NOMO-1 (cell line): ENCODE measurements around the gene SPINT1.
A peak's percentile ranks its signal among the peaks of the same experiment; 100 is the strongest.

Source experiments
- DNase-seq, 2 experiments: peaks; one replicate each; lab custom pipeline; 2025; ENCODE audit not compliant: unreplicated experiment in 2 of 2; lab: John Stamatoyannopoulos, UW

Gene SPINT1, protein sequence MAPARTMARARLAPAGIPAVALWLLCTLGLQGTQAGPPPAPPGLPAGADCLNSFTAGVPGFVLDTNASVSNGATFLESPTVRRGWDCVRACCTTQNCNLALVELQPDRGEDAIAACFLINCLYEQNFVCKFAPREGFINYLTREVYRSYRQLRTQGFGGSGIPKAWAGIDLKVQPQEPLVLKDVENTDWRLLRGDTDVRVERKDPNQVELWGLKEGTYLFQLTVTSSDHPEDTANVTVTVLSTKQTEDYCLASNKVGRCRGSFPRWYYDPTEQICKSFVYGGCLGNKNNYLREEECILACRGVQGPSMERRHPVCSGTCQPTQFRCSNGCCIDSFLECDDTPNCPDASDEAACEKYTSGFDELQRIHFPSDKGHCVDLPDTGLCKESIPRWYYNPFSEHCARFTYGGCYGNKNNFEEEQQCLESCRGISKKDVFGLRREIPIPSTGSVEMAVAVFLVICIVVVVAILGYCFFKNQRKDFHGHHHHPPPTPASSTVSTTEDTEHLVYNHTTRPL

DNA sequence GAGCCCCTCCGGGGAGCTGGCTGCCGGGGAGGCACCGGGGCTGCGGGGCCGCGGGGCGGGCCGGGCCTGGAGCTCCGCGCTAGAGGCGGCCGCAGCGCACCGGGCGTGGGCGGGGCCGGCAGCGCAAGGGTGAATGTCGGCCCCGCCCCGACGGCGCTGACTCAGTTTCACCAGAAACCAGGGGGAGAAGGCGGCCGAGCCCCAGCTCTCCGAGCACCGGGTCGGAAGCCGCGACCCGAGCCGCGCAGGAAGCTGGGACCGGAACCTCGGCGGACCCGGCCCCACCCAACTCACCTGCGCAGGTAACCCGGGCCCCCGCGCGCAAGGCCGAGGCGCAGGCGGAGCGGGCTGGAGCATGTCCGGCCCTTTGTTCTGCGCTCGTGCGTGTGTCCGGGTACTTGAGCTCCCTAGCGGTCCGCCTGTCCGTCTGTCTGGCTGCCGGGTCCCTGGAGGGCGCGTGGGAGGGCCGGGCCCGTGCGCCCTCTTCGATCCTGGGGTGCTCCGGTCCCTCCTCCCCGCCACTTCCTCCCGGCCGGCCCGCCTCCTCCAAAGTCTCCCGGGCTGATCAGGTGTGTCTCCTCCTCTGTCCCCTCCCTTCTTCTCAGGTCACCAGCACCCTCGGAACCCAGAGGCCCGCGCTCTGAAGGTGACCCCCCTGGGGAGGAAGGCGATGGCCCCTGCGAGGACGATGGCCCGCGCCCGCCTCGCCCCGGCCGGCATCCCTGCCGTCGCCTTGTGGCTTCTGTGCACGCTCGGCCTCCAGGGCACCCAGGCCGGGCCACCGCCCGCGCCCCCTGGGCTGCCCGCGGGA is at the start of gene SPINT1:
TSS of gene SPINT1 (plus strand) at position 164 of the 811 bp plus-strand sequence. CDS start at position 671, 507 bp downstream.
- peak; percentile 32 to 38 for DNase-seq

DNA sequence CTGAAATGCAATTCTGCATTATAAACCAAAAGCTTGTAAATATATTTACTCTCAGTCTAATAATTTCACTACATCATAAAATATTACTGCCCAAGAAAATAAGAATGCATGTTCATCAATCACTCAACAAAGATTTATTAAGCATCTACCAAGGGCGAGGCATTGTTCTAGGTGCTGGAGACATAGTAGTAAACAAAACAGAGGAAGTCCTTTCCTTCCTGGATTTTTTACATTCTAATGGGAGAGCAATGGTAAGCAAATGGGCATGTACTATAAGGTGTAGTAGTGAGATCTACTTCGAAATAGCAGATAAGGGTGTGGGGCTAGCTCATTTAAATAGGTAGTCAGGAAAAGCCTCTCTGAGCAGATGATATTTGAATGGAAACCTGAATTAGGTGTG is 47.8 kb upstream of the SPINT1 start:
- no peak for DNase-seq

DNA sequence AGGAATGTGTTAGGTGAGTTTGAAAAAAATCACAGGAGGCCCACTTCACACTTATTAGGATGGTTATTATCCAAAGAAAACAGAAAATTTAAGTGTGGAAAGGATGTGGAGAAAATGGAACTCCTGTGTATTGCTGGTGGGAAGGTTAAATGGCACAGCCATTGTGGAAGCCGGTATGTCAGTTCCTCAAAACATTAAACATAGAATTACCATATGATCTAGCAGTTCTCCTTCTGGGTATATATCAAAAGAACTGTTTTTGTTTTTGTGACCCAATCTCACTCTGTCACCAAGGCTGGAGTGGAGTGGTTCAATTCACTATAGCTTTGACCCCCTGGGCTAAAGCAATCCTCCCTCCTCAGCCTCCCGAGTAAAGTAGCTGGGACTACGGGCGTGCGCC is 47.3 kb upstream of the SPINT1 start:
- DNase-seq: peak in 1 of 2 experiments; percentile 3

DNA sequence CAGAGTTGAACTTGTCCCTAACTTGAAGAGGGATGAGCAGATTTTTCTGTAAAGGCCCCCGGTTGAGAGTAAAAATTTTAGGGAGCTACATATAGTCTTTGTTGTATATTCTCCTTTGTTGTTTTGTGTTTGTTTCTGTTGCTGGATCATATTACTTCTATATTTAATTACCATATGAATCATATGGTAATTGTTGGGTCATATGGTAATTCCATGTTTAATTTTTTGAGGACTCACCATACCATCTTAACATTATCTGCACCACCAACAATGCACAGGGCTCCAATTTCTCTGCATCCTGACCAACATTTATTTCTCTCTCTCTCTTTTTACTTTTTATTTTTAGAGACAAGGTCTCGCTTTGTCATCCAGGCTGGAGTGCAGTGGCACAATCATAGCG is 44.3 kb upstream of the SPINT1 start:
- DNase-seq: no peak

DNA sequence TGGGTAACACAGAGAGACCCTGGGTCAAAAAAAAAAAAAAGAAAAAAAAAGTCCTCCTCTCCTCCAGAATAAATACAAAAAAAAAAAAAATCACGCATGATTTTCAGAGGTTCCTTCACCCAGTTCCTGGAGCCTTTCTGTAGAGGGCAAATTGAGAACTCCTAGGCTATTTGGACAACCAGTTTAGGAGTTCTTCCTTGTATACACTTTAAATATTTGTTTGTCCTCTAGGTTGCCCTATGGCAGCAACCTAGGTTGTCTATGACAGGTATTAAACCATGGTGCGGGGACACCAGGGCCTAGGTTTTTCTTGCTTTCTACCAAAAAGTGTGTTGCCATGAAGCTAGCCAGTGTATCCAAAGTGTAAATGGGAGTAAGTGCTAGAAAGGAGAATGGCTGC is 40.8 kb upstream of the SPINT1 start:
- no peak for DNase-seq

DNA sequence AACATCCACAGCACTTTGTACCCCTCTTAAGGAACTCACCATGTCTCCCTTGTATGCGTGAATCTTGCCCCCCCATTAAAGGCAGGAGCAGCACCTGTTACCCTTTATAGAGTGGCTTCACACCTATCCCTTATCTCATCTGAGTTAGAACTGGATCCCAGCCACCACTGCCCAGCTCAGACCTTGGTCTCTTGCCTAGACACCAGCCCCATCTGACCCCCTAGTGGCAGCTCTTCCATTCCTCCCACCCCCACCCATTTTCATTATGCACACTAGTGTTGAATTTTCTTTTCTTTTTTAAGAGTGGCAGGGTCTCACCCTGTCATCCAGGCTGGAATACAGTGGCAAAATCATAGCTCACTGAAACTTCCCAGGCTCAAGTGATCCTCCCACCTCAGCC is 40.2 kb upstream of the SPINT1 start:
- DNase-seq: no peak

DNA sequence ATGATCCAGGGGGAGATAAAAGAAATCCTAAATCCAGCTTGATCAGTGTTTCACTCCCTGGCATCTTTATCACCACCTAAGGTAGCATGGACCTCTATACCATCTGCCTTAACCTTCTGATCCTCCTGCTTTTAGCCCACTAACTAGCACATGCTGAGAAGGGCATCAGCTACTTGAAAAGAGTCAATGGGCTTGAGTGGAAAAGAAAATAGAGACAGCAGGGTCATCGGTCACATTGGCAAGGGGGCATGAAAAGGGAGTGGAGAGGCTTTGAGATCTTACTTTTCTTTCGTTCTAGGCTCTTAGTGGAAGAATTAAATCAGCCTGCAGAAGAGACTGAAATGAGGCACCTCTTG is 37.2 kb upstream of the SPINT1 start:
- no peak for DNase-seq

DNA sequence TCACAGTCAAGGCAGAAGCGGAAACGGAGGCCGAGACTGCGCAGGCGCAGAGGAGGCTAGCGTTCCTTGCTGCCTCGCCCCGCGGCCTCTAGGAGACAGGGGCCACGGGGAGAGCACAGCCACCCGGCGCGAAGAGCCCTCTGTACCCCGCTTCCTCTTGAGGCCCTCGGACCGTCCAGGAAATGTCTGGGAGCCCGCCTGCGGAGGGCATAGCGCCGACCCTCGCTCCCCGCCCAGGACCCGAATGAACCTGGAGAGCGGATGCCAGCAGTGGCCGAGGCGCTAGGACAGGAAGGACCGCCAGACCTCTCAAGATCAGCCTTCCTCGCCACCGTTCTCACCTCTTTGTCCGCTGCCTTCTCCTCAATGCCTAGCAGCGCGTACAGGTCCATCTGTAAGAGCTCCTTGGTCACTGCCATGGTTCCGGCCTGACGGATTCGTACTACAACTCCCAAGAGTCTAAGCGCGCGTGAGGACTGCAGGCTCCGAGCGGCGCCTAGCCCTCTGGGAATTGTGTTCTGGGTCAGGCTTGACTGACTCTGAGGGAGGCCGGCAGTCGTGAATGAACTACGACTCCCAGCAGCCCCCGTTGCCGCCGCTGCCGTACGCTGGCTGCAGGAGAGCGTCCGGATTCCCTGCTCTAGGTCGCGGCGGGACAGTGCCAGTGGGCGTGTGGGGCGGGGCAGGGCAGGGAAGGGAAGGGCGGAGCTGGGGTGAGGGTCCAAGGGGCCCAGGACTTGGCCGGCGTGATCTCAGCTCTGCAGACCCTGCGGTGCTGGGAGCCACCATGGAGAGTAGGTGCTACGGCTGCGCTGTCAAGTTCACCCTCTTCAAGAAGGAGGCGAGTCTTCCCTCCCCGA is 36.6 kb upstream of the SPINT1 start, which contains the start of the genes DNAJC17 and ZFYVE19:
TSS of gene DNAJC17 (minus strand) at position 446 of the 860 bp plus-strand sequence. CDS start at position 419, 27 bp downstream.
TSS of gene ZFYVE19 (plus strand) at position 62 of the 860 bp plus-strand sequence. CDS start at position 563, 501 bp downstream.
- DNase-seq: peak; percentile 98

DNA sequence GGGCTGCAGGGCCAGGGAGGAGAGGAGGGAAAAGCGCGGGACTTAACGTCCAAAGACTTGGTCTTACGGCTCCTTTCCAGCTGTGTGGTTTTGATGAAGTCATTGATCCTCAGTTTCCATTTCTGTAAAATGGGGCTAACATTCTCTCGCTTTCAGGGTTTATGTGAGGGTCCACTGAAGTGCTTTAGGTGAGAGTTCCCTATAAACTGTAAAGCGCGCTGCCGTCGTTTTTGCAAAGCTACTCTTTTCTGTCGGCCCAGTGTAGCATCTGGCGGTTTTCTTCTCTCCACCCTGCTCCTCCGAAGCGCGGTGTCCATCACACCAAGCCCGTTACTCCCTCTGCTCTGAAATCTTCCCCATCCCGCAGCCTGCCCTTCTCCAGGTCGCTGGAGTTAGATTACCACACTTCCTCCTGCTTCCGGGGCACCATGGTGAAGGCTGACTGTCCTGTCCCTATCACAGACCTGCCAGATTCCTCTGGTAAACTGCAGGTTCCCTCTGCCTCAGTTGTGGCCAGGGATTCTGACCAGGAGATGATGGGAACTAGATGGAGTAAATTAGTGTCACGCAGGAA is 35.9 kb upstream of the SPINT1 start:
- DNase-seq: peak in 1 of 2 experiments; percentile 37

DNA sequence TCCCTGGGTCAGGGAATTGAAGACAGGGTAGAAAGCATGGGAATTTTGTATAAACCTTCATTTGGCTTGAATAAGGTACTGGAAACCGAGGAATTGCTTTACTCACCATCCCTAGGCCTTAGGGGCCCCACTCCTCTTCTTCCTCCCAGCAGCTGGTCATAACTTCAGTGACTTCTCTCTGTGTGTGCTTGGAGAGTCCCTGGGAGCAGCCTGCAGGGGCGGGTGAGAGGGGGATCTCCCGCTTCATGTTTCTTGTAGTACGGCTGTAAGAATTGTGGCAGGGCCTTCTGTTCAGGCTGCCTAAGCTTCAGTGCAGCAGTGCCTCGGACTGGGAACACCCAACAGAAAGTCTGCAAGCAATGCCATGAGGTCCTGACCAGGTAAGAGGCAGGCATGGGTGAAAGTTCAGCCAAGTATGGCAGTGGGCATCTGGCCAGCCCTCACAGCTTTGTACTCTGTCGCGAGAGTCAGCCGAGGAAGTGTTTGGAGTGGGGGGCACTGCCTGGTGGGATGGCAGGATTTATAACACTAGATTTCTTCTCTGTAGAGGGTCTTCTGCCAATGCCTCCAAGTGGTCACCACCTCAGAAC is 34.9 kb upstream of the SPINT1 start:
- DNase-seq: no peak

DNA sequence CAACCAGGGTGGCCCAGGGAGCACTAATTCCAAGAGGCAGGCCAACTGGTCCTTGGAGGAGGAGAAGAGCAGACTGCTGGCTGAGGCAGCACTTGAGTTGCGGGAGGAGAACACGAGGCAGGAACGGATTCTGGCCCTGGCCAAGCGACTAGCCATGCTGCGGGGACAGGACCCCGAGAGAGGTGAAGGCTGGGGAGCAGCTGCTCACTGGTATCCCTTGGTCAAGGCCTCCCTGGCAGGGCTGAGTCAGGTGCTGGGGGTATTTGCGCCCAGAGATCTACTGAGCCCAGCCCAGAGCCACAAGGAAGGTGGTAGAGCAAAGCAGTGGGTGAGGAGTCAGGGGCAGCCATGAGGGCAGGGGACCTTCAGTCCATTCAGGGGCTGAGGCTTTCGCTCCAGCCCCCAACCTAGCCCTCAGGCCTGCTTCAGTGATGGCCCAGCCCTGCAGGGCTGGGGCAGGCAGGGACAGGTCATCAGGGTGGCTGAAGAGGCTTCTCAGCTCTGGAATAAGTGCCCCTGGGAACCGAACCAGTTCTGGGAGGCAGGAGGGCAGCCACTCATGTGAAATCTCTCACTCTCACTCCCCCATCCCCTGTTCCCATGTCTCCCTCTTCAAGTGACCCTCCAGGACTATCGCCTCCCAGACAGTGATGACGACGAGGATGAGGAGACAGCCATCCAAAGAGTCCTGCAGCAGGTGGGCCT is 31.0 kb upstream of the SPINT1 start:
- no peak for DNase-seq

DNA sequence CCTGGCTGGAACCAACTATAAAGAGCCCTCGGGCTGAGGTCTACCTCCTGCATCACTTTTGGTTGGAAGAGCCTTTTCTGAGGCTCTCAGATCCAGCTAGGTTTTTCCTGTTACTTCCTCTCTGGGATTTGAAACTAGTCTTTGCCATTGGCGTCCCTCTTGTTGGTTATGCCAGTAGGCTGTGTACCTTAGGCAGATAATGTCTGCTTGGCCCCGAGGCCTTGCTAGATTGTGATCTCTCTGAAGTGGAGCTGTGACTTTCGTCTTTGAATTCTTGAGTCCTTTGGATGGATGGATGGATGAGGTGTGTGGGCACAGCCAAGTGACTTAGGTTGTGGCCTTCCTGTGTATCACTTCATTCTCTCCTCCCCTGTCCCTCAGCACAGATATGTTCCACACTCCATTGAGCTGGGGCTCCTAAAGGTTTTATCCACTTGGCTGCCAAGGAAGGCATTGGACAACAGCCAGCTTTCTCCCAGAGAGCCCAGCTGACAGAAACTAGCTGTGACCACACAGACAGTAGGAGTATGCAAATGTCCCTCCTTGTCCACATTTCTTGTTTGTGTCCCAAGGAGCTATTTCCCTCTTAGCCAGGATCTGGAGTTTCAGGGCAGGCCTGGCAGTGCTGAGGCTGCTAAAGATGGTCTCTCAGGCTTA is 28.7 kb upstream of the SPINT1 start:
- DNase-seq: no peak

DNA sequence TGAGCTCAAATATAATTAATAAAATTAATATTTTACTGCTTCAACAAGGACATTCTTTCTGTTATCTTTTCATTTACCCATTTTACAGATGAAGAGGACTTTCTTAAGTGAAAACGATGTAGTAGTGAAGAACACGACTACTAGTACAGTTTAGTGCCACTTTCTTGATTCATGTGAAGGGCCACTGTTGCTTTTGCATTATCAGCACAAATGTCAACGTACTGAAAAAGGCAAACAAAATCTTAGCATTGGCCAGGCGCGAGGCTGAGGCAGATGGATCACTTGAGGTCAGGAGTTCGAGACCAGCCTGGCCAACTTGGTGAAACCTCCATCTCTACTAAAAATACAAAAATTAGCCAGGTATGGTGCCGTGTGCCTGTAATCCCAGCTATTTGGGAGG is 24.8 kb upstream of the SPINT1 start:
- DNase-seq: no peak

DNA sequence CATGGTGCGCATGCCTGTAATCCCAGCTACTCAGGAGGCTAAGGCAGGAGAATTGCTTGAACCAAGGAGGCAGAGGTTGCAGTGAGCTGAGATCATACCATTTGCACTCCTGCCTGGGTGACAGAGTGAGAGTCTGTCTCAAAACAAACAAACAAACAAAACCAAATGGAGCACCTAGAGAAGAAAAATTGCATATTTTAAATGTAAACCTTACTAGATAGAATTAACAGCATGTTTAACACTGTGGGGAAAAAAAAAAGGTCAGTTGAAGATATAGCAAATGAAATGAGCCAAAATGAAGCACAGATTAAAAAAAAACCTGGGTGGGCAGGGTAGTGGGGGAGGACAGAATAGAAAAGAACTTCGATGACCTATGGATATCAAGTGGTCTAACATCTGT is 22.7 kb upstream of the SPINT1 start:
- no peak for DNase-seq

DNA sequence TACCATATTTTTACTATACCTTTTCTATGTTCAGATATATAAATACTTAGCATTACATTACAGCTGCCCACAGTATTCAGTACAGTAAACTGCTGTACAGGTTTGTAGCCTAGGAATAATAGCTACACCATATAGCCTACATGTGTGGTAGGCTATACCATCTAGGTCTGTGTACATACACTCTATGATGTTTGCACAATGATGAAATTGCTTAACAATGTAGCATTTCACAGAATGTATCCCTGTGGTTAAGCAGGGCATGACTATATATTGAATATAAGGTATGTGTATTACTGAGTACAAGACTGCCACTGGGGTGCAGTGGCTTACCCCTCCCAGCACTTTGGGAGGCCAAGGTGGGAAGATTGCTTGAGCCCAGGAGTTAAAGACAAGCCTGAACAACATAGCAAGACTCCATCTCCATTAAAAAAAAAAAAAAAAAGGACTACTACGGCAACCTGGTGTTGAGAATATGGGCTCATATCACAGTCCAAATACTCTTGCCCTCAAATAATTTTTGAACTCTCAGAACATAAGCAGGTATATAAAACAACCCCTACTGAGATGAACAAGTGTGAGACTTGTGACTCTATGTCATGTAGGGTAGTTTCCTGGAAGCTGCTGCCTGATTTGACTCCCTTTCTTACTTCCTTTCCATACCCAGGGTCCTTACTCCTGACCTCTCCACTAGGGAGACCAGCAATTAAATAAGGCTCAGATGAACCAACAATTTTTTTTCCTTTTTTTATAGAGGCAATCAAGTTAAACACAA is 20.1 kb upstream of the SPINT1 start:
- DNase-seq: peak in 1 of 2 experiments; percentile 10

DNA sequence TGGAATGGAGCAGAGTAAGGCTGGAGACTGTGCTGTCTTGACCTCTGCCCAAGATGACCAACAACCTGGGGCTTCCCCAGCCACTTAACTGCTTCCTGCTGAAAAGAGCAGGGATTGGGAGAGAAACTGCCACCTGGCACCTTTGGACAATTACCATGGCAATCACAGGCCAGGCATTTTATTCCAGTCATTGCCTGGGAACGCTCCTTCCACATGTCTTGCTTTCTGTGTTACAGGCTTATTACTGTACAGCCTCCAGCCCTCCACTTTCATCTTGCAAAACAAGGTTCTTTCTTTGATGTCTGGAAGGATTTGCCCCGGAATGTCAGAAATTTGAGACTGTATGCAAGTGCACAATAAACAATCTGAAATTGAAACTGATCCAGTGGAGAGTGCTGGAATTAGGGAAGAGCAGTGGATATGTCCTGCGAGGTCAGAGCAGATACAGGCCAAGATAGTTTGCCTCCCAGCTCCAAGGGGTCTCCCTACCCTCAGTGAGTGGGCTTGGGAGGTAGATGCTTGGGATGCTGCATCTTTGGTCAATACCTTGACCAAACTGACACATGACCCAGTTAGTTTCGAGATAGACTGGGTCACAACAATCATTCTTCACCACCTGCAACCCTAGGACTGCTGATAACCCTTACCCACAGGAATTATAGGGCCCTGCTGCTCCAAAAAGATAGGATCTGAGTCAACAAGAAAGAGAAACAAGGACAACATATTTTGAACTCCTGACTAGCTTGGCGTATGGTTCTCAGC is 18.0 kb upstream of the SPINT1 start:
- no peak for DNase-seq

DNA sequence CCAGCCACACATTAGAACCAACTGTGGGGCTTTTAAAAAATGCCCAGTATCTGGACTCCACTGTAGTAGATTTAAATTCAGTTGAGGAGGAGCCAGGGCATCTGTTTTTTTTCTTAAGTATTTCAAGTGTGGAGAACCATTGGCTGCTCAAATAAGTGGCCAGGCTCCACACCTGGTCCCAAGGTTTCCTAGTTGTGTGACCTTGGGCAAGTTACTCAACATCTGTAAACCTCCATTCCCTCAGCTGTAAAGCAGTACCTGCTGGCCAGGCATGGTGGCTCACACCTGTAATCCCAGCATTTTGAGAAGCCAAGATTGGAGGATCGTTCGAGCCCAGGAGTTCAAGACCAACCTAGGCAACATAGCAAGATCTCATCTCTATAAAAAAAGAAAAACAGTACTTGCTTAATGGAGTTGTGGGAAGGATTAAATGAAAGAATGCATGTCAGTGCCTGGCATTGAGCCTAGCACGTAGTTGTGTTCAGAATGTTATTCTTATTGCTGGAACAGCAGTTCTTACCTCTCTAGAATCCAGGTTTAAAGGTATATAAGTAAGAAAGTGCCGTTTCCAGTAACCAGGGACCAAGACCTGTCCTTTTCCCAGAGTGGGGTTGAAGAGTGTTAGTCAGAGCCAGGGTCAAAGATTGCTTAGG is 17.3 kb upstream of the SPINT1 start:
- DNase-seq: no peak
